ENCODE results near the gene NUBP1.

NUBP1 gene

DNA sequence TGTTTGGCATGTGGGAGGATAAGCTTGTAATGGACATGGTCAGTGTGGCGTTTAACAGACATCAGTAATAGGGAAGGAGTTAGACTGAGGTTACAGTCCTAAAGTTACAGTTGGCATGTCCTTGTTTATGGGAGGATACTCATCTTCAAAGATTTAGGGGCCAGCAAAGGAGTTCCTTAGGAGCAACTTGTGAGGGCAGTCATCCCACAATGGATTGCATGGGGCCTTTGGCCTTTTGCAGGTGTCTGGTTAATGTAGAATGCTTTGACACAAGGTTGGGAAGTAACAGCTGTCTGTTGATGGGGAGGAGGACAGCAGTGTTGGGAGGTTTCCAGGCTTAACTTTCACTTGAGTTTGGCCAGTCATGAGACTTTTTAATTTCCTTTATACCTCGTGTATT, 2.2 kb downstream of the NUBP1 start:
- Histone ChIP-seq H4K20me1 (ENCODE audit: low read depth, low read length) (no peaks in the 10 kb centered on the region), H3K9me3 (ENCODE audit: insufficient read depth, low read length) (no peaks in the 10 kb centered on the region), H3K27ac (ENCODE audit: low read depth, low read length) (no peak overlapping the region), H3K9me2 (replicated peaks; ENCODE audit: insufficient read depth, low read length) (no peaks in the 10 kb centered on the region), H3K4me2 (ENCODE audit: low read depth, low read length, poor library complexity, severe bottlenecking) (no peak overlapping the region), H3K79me2 (ENCODE audit: insufficient read depth, low read length) (peaks cover 14% of the 10 kb centered on the region; the same call in 1 of the 2 replicates), H3K27me3 (ENCODE audit: low read length) (no peaks in the 10 kb centered on the region), H3K36me3 (ENCODE audit: low read length) (no peaks in the 10 kb centered on the region; the same call in 1 of the 2 replicates), H3F3A (ENCODE audit: insufficient read depth) (peaks cover 12% of the 10 kb centered on the region), H3K4me3 (ENCODE audit: insufficient read depth, low read length, poor library complexity, severe bottlenecking) (no peak overlapping the region), H2AFZ (ENCODE audit: low read depth, low read length, severe bottlenecking) (no peak overlapping the region), H3K9ac (ENCODE audit: low read length) (no peak overlapping the region)
- TF ChIP-seq, protein P1, sequence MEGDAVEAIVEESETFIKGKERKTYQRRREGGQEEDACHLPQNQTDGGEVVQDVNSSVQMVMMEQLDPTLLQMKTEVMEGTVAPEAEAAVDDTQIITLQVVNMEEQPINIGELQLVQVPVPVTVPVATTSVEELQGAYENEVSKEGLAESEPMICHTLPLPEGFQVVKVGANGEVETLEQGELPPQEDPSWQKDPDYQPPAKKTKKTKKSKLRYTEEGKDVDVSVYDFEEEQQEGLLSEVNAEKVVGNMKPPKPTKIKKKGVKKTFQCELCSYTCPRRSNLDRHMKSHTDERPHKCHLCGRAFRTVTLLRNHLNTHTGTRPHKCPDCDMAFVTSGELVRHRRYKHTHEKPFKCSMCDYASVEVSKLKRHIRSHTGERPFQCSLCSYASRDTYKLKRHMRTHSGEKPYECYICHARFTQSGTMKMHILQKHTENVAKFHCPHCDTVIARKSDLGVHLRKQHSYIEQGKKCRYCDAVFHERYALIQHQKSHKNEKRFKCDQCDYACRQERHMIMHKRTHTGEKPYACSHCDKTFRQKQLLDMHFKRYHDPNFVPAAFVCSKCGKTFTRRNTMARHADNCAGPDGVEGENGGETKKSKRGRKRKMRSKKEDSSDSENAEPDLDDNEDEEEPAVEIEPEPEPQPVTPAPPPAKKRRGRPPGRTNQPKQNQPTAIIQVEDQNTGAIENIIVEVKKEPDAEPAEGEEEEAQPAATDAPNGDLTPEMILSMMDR (IDR thresholded peaks at IDR 0.05; ENCODE audit: insufficient read depth, low read length, poor library complexity, severe bottlenecking), result no peak
- no peak for TF ChIP-seq EZH2phosphoT487 (conservative IDR thresholded peaks at IDR 0.05; ENCODE audit: low read length)

DNA sequence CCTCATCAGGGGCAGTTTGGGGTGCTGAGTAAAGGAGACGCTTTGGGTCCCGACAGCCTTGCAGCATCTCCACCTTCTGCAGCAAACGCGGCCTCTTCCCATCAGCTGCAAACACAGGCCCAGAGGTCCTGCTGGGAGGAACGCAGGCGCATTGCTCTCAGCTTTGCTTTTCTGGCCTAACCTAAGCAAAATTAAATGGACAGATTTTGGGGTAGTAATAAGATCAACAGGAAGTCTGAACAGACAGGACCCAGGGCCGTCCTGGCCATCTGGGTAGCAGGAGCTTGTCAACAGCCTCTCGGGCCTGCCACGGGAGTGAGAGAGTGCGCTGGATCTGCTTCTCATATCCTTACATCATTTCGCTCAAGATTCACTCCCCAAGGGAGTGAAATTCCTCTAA, 7.2 kb downstream of the NUBP1 start:
- no peaks in the 10 kb centered on the region for H3K27me3 ChIP-seq (ENCODE audit: low read length)
- no peaks in the 10 kb centered on the region for H3F3A ChIP-seq (ENCODE audit: insufficient read depth)
- no peak overlapping the region for H3K27ac ChIP-seq (ENCODE audit: low read depth, low read length)
- no peaks in the 10 kb centered on the region for H4K20me1 ChIP-seq (ENCODE audit: low read depth, low read length)
- no peak overlapping the region for H3K4me3 ChIP-seq (ENCODE audit: insufficient read depth, low read length, poor library complexity, severe bottlenecking)
- no peaks in the 10 kb centered on the region for H3K9me3 ChIP-seq (ENCODE audit: insufficient read depth, low read length)
- TF ChIP-seq EZH2phosphoT487 (conservative IDR thresholded peaks at IDR 0.05; ENCODE audit: low read length), result no peak
- TF ChIP-seq, protein P1 (IDR thresholded peaks at IDR 0.05; ENCODE audit: insufficient read depth, low read length, poor library complexity, severe bottlenecking), result no peak
- no peaks in the 10 kb centered on the region for H3K9me2 ChIP-seq (replicated peaks; ENCODE audit: insufficient read depth, low read length)
- H3K9ac ChIP-seq (ENCODE audit: low read length), result no peak overlapping the region
- H3K4me2 ChIP-seq (ENCODE audit: low read depth, low read length, poor library complexity, severe bottlenecking), result no peak overlapping the region
- no peaks in the 10 kb centered on the region; the same call in 1 of the 2 replicates for H3K36me3 ChIP-seq (ENCODE audit: low read length)
- H2AFZ ChIP-seq (ENCODE audit: low read depth, low read length, severe bottlenecking), result no peak overlapping the region
- H3K79me2 ChIP-seq (ENCODE audit: insufficient read depth, low read length), result no peaks in the 10 kb centered on the region; the same call in 1 of the 2 replicates

DNA sequence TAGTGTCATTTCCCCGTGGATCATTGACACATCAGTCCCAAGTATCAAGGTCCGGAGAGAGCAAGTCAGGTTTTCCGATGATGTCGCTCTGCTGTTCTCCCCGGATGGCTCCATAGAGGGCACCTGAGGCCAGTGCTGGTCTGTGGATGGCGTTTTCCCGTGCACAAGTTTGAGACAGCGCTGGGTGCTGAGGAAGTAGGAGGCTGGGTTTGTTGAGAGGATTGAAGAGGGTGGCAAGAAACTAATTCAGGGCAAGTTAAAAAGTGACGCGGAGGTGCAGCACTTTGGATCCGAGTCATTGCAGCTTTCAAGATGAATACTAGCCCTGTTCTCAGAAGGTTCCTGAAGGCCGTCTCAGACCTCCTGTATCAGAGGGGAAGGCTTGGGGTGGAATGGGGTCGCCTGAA, 7.7 kb downstream of the NUBP1 start:
- H3K79me2 ChIP-seq (ENCODE audit: insufficient read depth, low read length), result no peaks in the 10 kb centered on the region; the same call in 1 of the 2 replicates
- H3K9ac ChIP-seq (ENCODE audit: low read length), result no peak overlapping the region
- no peak overlapping the region for H3K27ac ChIP-seq (ENCODE audit: low read depth, low read length)
- no peaks in the 10 kb centered on the region for H3K9me2 ChIP-seq (replicated peaks; ENCODE audit: insufficient read depth, low read length)
- no peak overlapping the region for H3K4me3 ChIP-seq (ENCODE audit: insufficient read depth, low read length, poor library complexity, severe bottlenecking)
- H2AFZ ChIP-seq (ENCODE audit: low read depth, low read length, severe bottlenecking), result no peak overlapping the region
- no peak overlapping the region for H3K4me2 ChIP-seq (ENCODE audit: low read depth, low read length, poor library complexity, severe bottlenecking)
- no peaks in the 10 kb centered on the region for H4K20me1 ChIP-seq (ENCODE audit: low read depth, low read length)
- no peaks in the 10 kb centered on the region for H3K27me3 ChIP-seq (ENCODE audit: low read length)
- no peaks in the 10 kb centered on the region for H3F3A ChIP-seq (ENCODE audit: insufficient read depth)
- H3K9me3 ChIP-seq (ENCODE audit: insufficient read depth, low read length), result no peaks in the 10 kb centered on the region
- TF ChIP-seq EZH2phosphoT487 (conservative IDR thresholded peaks at IDR 0.05; ENCODE audit: low read length), result no peak
- TF ChIP-seq, protein P1 (IDR thresholded peaks at IDR 0.05; ENCODE audit: insufficient read depth, low read length, poor library complexity, severe bottlenecking), result no peak
- H3K36me3 ChIP-seq (ENCODE audit: low read length), result no peaks in the 10 kb centered on the region; the same call in 1 of the 2 replicates
